Left ventricle myocardium inferior (tissue), 1 donor: ENCODE results near the gene NLGN3. TPM values are rescaled to one million over a fixed set of nuclear protein-coding genes. Genes with fewer than 3 reads are reported as not detected.

ENCODE experiments used
- DNase-seq: peaks from one replicate; pipeline ENCODE4 v3.0.0-alpha.2; 2020
- H3K27ac ChIP-seq: fragments of 200-600 bp; replicated peaks from 2 replicates; pipeline ENCODE4 v1.8.0; 2021
- H3K27me3 ChIP-seq: fragments of 200-600 bp; 2 replicates; pipeline ENCODE4 v1.8.0; 2021; ENCODE audit warnings: low read depth
- H3K36me3 ChIP-seq: fragments of 200-600 bp; 2 replicates; pipeline ENCODE4 v1.8.0; 2021
- H3K4me1 ChIP-seq: fragments of 200-600 bp; 2 replicates; pipeline ENCODE4 v1.8.0; 2021
- H3K4me3 ChIP-seq: fragments of 200-600 bp; 2 replicates; pipeline ENCODE4 v1.8.0; 2021; ENCODE audit warnings: mild to moderate bottlenecking, moderate library complexity
- H3K9me3 ChIP-seq: fragments of 200-600 bp; replicated peaks from 2 replicates; pipeline ENCODE4 v1.8.0; 2021
- CTCF ChIP-seq: fragments of 200-600 bp; IDR thresholded peaks from 2 replicates; pipeline ENCODE4 v1.8.0; 2021; ENCODE audit warnings: antibody characterized with exemption, mild to moderate bottlenecking, borderline replicate concordance
- intact Hi-C: fragments of 100-400 bp; cut with micrococcal nuclease; formaldehyde crosslinking; loops from one replicate; pipeline ENCODE4 v1.11.0; 2022
- total RNA-seq: library from RNA; stranded (reverse); fragmentation: NEBNext Ultra II Directional; extraction: Animal tissue kit (Norgen Biotek cat#: 25700); gene quantifications from one replicate; pipeline ENCODE4 v1.2.1, GENCODE V29; 2021
- donor health status: DM: no; HTN: yes; CAD: no; lungs with severe emphysema.

The NLGN3 gene
- total RNA-seq, 1 donor from 2014 or later: 0.41 TPM

- no peaks in the 10 kb centered on the region for H3K9me3 ChIP-seq
- TF ChIP-seq CTCF: no peak
- intact Hi-C loops: no loop called here
- peak; percentile 29 for DNase-seq
- peaks cover 16% of the 10 kb centered on the region for H3K36me3 ChIP-seq
- H3K27me3 ChIP-seq: no peaks in the 10 kb centered on the region
- H3K4me1 ChIP-seq: peaks cover 6% of the 10 kb centered on the region
- no peak overlapping the region for H3K27ac ChIP-seq
- H3K4me3 ChIP-seq: no peak overlapping the region
Measured at GRCh38 chrX:71143508-71143907, 1.1 kb upstream of the NLGN3 start.

GRCh38 chrX:71147496-71148277, 3.0 kb downstream of the NLGN3 start:
- intact Hi-C loops: no loop called here
- DNase-seq: no peak
- H3K27ac ChIP-seq: no peak overlapping the region

GRCh38 chrX:71148278-71148663, 3.6 kb downstream of the NLGN3 start:
- H3K27ac ChIP-seq: no peak overlapping the region
- H3K4me1 ChIP-seq: peaks cover 6% of the 10 kb centered on the region
- intact Hi-C loops: no loop called here
- DNase-seq: no peak
- H3K36me3 ChIP-seq: no peaks in the 10 kb centered on the region
- no peaks in the 10 kb centered on the region for H3K27me3 ChIP-seq
- TF ChIP-seq CTCF: no peak
- H3K9me3 ChIP-seq: no peaks in the 10 kb centered on the region
- H3K4me3 ChIP-seq: no peak overlapping the region

More at GRCh38 chrX:71147496-71148277, 3.0 kb downstream of the NLGN3 start:
- no peaks in the 10 kb centered on the region for H3K27me3 ChIP-seq
- no peak for TF ChIP-seq CTCF
- no peaks in the 10 kb centered on the region for H3K9me3 ChIP-seq
- no peaks in the 10 kb centered on the region for H3K36me3 ChIP-seq
- no peak overlapping the region for H3K4me3 ChIP-seq
- H3K4me1 ChIP-seq: peaks cover 6% of the 10 kb centered on the region

GRCh38 chrX:71151366-71151765, 6.7 kb downstream of the NLGN3 start:
- Histone ChIP-seq H3K9me3 (no peaks in the 10 kb centered on the region), H3K27me3 (no peaks in the 10 kb centered on the region), H3K4me1 (no peaks in the 10 kb centered on the region), H3K4me3 (no peak overlapping the region), H3K36me3 (no peaks in the 10 kb centered on the region), H3K27ac (no peak overlapping the region)
- TF ChIP-seq CTCF: no peak
- DNase-seq: no peak
- intact Hi-C loops: no loop called here

- Histone ChIP-seq H3K4me3 (no peak overlapping the region), H3K4me1 (no peaks in the 10 kb centered on the region), H3K36me3 (no peaks in the 10 kb centered on the region), H3K27ac (no peak overlapping the region), H3K9me3 (no peaks in the 10 kb centered on the region), H3K27me3 (no peaks in the 10 kb centered on the region)
- TF ChIP-seq CTCF: no peak
- intact Hi-C loops: no loop called here
- no peak for DNase-seq
Measured at GRCh38 chrX:71154196-71154595, 9.6 kb downstream of the NLGN3 start.
